Lower leg skin (tissue), 4 donors: Measurements from ENCODE around the gene THEMIS2. TPM values are rescaled to one million over a fixed set of nuclear protein-coding genes. Genes with fewer than 3 reads are reported as not detected.
"Not testable (repeated sequence)": the region's sequence is repeated elsewhere in the genome, so short reads cannot be mapped to it uniquely, and the experiment has no call there.

Experiments used
- DNase-seq, 2 donors: peaks; one replicate each; pipeline ENCODE4 v3.0.0-alpha.2; 2019; ENCODE audit warnings: low spot score in 2 of 2
- H3K4me3 ChIP-seq: fragments of 200-600 bp; sonication (generic); 2 replicates; pipeline ENCODE4 v1.5.1; 2017; ENCODE audit warnings: mild to moderate bottlenecking, low read depth; ENCODE audit not compliant: poor library complexity, severe bottlenecking
- POLR2A ChIP-seq, 2 donors: fragments of 450-650 bp; IDR thresholded peaks; one replicate each; pipeline ENCODE4 v1.6.1; 2016 to 2017; ENCODE audit warnings: antibody characterized with exemption in 2 of 2, mild to moderate bottlenecking in 1 of 2, moderate library complexity in 1 of 2
- WGBS, 2 donors: methylation state at CpG; one replicate each; pipeline ENCODE4 v1.1.5; 2018; 5-methylcytosine and 5-hydroxymethylcytosine counted together
- intact Hi-C: fragments of 100-400 bp; cut with DNase I; formaldehyde crosslinking; loops from one replicate; pipeline ENCODE4 v1.15.0; 2023; ENCODE audit warnings: low total_unique reads
- total RNA-seq, 4 donors: library from RNA; depleted of rRNA; stranded (reverse); fragments of >200 nt; gene quantifications; one replicate each; pipeline ENCODE4 v1.1.0, GENCODE V29; 2016
- TF ChIP-seq, protein P1 (sequence below), 3 donors: fragments of 450-650 bp; IDR thresholded peaks; one replicate each; pipeline ENCODE4 v1.5.1; 2016; ENCODE audit warnings: antibody characterized with exemption in 3 of 3, mild to moderate bottlenecking in 3 of 3, moderate library complexity in 2 of 3

Gene THEMIS2
- 10 to 100 TPM in 2 of 4 donors, 1 to 10 TPM in 2; 5.1 to 12.6 (median 8.9) TPM for total RNA-seq

DNA sequence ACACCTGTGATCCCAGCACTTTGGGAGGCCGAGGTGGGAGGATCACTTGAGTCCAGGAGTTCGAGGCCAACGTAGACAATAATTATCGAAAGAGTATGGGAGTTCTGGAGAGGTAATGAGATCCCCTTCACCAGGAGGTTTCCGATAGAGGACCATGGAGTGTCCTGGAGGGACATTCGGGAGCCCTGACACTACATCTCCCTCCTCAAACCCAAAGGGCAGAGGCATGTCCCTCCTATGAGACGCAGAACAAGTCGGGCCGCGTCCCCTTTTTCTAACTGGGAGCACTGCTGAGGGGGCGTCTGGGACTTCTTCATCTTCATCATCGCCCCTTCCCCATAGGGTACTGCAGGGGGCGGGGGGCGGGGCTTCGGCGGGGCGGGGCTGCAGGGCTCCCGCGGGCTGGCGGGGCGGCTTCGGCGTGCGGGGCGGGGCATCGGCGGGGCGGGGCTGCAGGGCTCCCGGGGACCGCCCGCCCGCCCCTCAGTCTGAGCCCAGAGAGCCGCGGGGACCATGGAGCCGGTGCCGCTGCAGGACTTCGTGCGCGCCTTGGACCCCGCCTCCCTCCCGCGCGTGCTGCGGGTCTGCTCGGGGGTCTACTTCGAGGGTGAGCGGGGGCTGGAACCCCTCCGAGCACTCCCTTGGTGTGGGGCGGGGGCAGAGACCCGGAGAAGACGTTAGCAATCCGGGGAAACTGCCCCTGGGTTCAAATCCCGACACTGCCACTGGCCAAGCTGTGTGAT, at the start of gene THEMIS2:
Gene THEMIS2 (plus strand): TSS at position 486 of the 743 bp plus-strand sequence. CDS start 28 bp downstream, at position 514.
- DNase-seq = peak in 1 of 2 donors; percentile 93
- 20 to 23% methylated on average over 22 to 24 of the region's 53 CpGs for WGBS, 2 donors
- peak within 1 kb of the TSS; percentile 68 for H3K4me3 ChIP-seq
- TF ChIP-seq, protein P1, sequence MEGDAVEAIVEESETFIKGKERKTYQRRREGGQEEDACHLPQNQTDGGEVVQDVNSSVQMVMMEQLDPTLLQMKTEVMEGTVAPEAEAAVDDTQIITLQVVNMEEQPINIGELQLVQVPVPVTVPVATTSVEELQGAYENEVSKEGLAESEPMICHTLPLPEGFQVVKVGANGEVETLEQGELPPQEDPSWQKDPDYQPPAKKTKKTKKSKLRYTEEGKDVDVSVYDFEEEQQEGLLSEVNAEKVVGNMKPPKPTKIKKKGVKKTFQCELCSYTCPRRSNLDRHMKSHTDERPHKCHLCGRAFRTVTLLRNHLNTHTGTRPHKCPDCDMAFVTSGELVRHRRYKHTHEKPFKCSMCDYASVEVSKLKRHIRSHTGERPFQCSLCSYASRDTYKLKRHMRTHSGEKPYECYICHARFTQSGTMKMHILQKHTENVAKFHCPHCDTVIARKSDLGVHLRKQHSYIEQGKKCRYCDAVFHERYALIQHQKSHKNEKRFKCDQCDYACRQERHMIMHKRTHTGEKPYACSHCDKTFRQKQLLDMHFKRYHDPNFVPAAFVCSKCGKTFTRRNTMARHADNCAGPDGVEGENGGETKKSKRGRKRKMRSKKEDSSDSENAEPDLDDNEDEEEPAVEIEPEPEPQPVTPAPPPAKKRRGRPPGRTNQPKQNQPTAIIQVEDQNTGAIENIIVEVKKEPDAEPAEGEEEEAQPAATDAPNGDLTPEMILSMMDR (IDR thresholded peaks at IDR 0.05) = no peak
- peak in 1 of 2 donors; percentile 61 for TF ChIP-seq POLR2A (IDR thresholded peaks at IDR 0.05)
- intact Hi-C loops = no loop called here

DNA sequence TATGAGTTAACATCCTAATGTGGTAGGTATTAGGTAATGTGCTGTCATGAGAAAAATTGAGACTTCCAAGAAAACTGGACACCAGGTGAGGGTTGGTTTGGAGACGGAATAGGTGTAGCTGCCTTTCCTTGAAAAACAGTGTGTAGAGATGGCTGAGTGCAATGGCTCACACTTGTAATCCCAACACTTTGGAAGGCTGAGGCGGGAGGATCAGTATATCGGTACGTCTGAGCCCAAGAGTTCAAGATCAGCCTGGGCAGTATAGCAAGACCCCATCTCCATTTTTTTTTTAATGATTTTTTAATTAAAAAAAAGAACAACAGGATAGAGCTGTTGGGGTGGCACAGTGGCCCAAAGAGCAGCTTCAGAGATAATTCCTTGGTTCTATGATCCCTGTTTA, 48.6 kb upstream of the THEMIS2 start:
- WGBS, 2 donors = 97% methylated on average over 4 of the region's 4 CpGs
- intact Hi-C loops = no loop called here
- no peak for TF ChIP-seq POLR2A (IDR thresholded peaks at IDR 0.05)
- TF ChIP-seq, protein P1 (IDR thresholded peaks at IDR 0.05) = no peak

DNA sequence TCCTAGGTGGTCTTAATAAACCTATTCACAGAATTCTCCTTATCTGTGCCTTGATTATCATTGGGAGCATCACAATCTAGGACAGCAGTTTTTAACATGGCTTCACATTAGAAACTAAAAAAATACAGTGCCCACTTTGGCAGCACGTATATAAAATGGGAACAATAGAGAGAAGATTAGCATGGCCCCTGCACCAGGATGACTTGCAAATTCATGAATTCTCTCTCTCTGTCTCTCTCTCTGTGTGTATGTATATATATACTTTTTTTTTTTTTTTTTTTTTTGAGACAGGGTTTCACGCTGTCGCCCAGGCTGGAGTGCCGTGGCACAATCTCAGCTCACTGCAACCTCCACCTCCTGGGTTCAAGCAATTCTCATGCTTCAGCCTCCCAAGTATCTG, 47.9 kb upstream of the THEMIS2 start:
- intact Hi-C loops = no loop called here
- no peak for DNase-seq
- WGBS, 2 donors = 95 to 97% methylated on average over 4 of the region's 4 CpGs
- no peak for TF ChIP-seq POLR2A (IDR thresholded peaks at IDR 0.05)
- TF ChIP-seq, protein P1 (IDR thresholded peaks at IDR 0.05) = no peak
- no peak overlapping the region for H3K4me3 ChIP-seq

More for the DNA sequence above, 48.6 kb upstream of the THEMIS2 start:
- DNase-seq = no peak
- no peak overlapping the region for H3K4me3 ChIP-seq

DNA sequence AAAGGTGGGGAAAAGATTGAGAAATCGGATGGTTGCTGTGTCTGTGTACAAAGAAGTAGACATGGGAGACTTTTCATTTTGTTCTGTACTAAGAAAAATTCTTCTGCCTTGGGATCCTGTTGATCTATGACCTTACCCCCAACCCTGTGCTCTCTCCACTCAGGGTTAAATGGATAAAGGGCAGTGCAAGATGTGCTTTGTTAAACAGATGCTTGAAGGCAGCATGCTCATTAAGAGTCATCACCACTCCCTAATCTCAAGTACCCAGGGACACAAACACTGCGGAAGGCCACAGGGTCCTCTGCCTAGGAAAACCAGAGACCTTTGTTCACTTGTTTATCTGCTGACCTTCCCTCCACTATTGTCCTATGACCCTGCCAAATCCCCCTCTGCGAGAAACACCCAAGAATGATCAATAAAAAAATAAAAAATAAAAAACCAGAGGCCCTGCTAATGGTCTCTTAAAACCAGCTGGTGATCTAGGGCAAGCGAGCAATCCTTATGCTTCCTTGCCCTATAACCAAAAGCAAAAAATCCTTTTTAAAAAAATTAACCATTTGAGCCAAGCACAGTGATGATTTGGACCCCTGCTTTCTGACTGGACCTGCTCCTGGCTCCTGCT, 42.9 kb upstream of the THEMIS2 start:
- WGBS, 2 donors = 74 to 82% methylated on average over 3 to 4 of the region's 4 CpGs
- DNase-seq, intact Hi-C loops, H3K4me3 ChIP-seq: not testable (repeated sequence)

DNA sequence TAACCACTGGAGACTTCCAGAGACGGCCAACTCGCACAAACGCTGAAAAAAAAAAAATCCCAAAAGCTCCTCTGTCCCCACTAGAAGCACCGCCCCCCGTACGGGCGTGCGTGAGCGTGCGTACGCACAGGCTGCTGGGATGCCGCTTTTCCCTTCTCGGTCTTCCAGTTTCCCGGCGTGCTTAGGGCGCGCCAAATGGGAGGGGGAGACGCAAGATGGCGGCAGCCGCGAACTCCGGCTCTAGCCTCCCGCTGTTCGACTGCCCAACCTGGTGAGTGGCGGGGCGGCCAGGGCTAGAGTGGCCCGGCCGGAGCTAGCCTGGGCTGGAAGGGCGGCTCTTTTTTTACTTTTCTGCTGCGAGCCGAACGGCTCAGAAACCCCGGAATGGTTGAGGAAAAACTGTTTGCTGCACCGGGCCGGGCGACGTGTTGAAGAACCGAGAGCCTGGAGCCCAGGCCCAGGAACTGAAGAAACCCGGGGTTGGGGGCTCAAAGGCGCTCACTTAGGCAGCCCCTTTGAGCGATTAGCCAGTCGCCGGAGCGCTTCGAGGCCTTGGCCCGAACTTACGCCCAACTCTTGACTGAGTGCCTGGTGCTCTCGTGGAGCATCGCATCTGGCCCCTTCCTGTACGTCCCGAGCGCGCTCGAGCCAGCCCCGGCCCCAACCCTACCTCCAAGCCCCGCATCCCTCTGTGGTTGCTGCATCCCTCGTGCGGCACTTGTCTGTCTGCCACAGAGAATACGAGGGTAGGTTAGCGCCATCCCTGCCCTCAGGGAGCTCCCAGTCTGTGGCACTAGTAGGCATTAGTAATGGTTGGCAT, 41.5 kb upstream of the THEMIS2 start, which contains the start of gene PPP1R8:
Gene PPP1R8 (plus strand): TSS at position 162 of the 820 bp plus-strand sequence. CDS start 54 bp downstream, at position 216.
- peak within 1 kb of the TSS; percentile 96 for H3K4me3 ChIP-seq
- peak; percentile 90 to 97 for DNase-seq
- 0 to 1% methylated on average over 39 to 52 of the region's 60 CpGs for WGBS, 2 donors
- TF ChIP-seq, protein P1 (IDR thresholded peaks at IDR 0.05) = no peak
- peak in 1 of 2 donors; percentile 35 for TF ChIP-seq POLR2A (IDR thresholded peaks at IDR 0.05)
- intact Hi-C loops = no loop called here
